K562 (cell line): ENCODE measurements around the gene PKLR. TPM values are rescaled to one million over a fixed set of nuclear protein-coding genes. Genes with fewer than 3 reads are reported as not detected.
A peak's percentile ranks its signal among the peaks of the same experiment; 100 is the strongest.

Experiments
- ARHGAP35 ChIP-seq: fragments of 450-650 bp; IDR thresholded peaks from 2 replicates; pipeline ENCODE4 v1.6.1; 2018; ENCODE audit not compliant: partially characterized antibody
- CBX2 ChIP-seq: fragments of 200-600 bp; sonication (generic); IDR thresholded peaks from one replicate; pipeline ENCODE4 v1.6.1; 2012; ENCODE audit warnings: mild to moderate bottlenecking, low read length, inconsistent platforms; ENCODE audit not compliant: insufficient read depth, poor library complexity, severe bottlenecking
- CEBPG ChIP-seq, 3 experiments: fragments of 200-800 bp in 1 of 3; sonication (Bioruptor generic) in 1 of 3; sonication (generic) in 1 of 3; formaldehyde crosslinking in 1 of 3; IDR thresholded peaks in 2 of 3; conservative IDR thresholded peaks in 1 of 3; 2 replicates each; pipeline versions ENCODE4 v1.6.1 to v1.8.0; 2016 to 2022; ENCODE audit warnings: missing compliant biosample characterization in 2 of 3, missing genetic modification characterization in 2 of 3, mild to moderate bottlenecking in 1 of 3, missing genetic modification reagents in 1 of 3
- DEAF1 ChIP-seq: fragments of 450-650 bp; formaldehyde crosslinking; IDR thresholded peaks from 2 replicates; pipeline ENCODE4 v1.4.0; 2020; ENCODE audit warnings: mild to moderate bottlenecking, moderate library complexity
- E4F1 ChIP-seq: fragments of 250-450 bp; sonication (Bioruptor Pico); IDR thresholded peaks from 2 replicates; pipeline ENCODE4 v1.5.0; 2021; ENCODE audit warnings: mild to moderate bottlenecking, borderline replicate concordance
- FOXM1 ChIP-seq, 2 experiments: fragments of 450-650 bp in 1 of 2; sonication (generic) in 1 of 2; formaldehyde crosslinking in 1 of 2; IDR thresholded peaks; 2 replicates each; pipeline versions ENCODE4 v1.6.1 to v1.9.0; 2017 to 2022; ENCODE audit warnings: low read depth in 2 of 2, mild to moderate bottlenecking in 2 of 2, missing genetic modification reagents in 1 of 2, moderate library complexity in 1 of 2
- FUS ChIP-seq: fragments of 200-400 bp; formaldehyde crosslinking; optimal IDR thresholded peaks from 2 replicates; pipeline ENCODE3; 2017; ENCODE audit warnings: low read depth, low read length
- JUN ChIP-seq, 2 experiments: sonication (generic) in 1 of 2; formaldehyde crosslinking in 1 of 2; IDR thresholded peaks; 2 replicates each; pipeline versions ENCODE4 v1.6.1 to v1.8.0; 2012 to 2022; ENCODE audit warnings: borderline replicate concordance in 2 of 2, mild to moderate bottlenecking in 2 of 2, improper control_type of control experiment in 1 of 2, low read depth in 1 of 2, low read length in 1 of 2, missing genetic modification reagents in 1 of 2
- POU5F1 ChIP-seq: fragments of 150-350 bp; IDR thresholded peaks from 2 replicates; pipeline ENCODE4 v1.6.1; 2014; ENCODE audit warnings: borderline replicate concordance, low read length, low read depth, mild to moderate bottlenecking; ENCODE audit not compliant: partially characterized antibody
- SMAD3 ChIP-seq: fragments of 450-650 bp; formaldehyde crosslinking; conservative IDR thresholded peaks from 2 replicates; pipeline ENCODE4 v1.4.0; 2020; ENCODE audit warnings: mild to moderate bottlenecking
- TCF15 ChIP-seq: fragments of 250-450 bp; sonication (Bioruptor Pico); IDR thresholded peaks from 2 replicates; pipeline ENCODE4 v1.8.0; 2022; ENCODE audit warnings: moderate library complexity, mild to moderate bottlenecking, inconsistent platforms
- THAP12 ChIP-seq: fragments of 250-450 bp; sonication (Bioruptor Pico); IDR thresholded peaks from 2 replicates; pipeline ENCODE4 v1.9.0; 2021; ENCODE audit warnings: mild to moderate bottlenecking, inconsistent platforms
- ZNF140 ChIP-seq: fragments of 250-450 bp; sonication (Bioruptor Pico); IDR thresholded peaks from 2 replicates; pipeline ENCODE4 v1.8.0; 2021; ENCODE audit warnings: moderate library complexity, mild to moderate bottlenecking, inconsistent platforms
- ZNF764 ChIP-seq: fragments of 250-450 bp; sonication (Bioruptor Pico); IDR thresholded peaks from 2 replicates; pipeline ENCODE4 v1.4.0; 2020; ENCODE audit warnings: low read depth, mild to moderate bottlenecking, moderate library complexity
- ZNF77 ChIP-seq: fragments of 250-450 bp; sonication (Bioruptor Pico); IDR thresholded peaks from 2 replicates; pipeline ENCODE4 v1.5.0; 2020
- ZNF830 ChIP-seq: fragments of 250-450 bp; sonication (Bioruptor Pico); IDR thresholded peaks from 2 replicates; pipeline ENCODE4 v1.5.0; 2021; ENCODE audit warnings: mild to moderate bottlenecking
- ZSCAN29 ChIP-seq: fragments of 450-650 bp; IDR thresholded peaks from 2 replicates; pipeline ENCODE4 v1.6.1; 2017
- polyA plus RNA-seq, 8 experiments: library from polyadenylated mRNA; depleted of rRNA in 4 of 8; stranded (reverse) in 5 of 8; unstranded in 3 of 8; fragments of >200 nt; fragmentation: Nextera tagmentation in 2 of 8; fragmentation: Illumina TruSeq in 1 of 8; extraction: Ambion mirVana in 2 of 8; extraction: Trizol in 1 of 8; gene quantifications; 2 replicates each; pipeline versions ENCODE4 v1.2.1 to v1.2.3, GENCODE V29; 2011 to 2014; ENCODE audit warnings: inconsistent platforms in 1 of 8, missing spikeins in 1 of 8
- total RNA-seq, 7 experiments: library from RNA; depleted of rRNA in 6 of 7; stranded (reverse); fragments of >200 nt in 6 of 7; fragmentation: Illumina TruSeq in 2 of 7; extraction: Trizol in 2 of 7; gene quantifications; 2 replicates each; pipeline versions ENCODE4 v1.2.1 to v1.2.3, GENCODE V29; 2011 to 2021; ENCODE audit warnings: low replicate concordance in 1 of 7

Gene PKLR
- total and polyA plus RNA-seq, 9 of the 15 experiments (the other 6 are each of a cell fraction or from before 2014, with no cell fraction given): 10.7 to 78.4 (median 38.2) TPM

- TF ChIP-seq ZNF830 (CRISPR knock-in tag) (no peak), CBX2 (no peak), POU5F1 (peak; percentile 20), SMAD3 (CRISPR knock-in tag) (peak; percentile 85; the same call in 1 of the 2 replicates), E4F1 (CRISPR knock-in tag) (no peak), ZNF140 (CRISPR knock-in tag) (no peak), CEBPG (CRISPR knock-in tag; IDR thresholded peaks at IDR 0.05) (no peak), CEBPG (tag; conservative IDR thresholded peaks at IDR 0.05 in 1 of 2, IDR thresholded peaks at IDR 0.05 in 1 of 2) (no peak), ARHGAP35 (peak; percentile 72), JUN (IDR thresholded peaks at IDR 0.05; ENCODE audit: borderline replicate concordance, low read depth, low read length) (peak; percentile 66; the same call in 1 of the 2 replicates), JUN (CRISPR knock-in tag; IDR thresholded peaks at IDR 0.05; ENCODE audit: borderline replicate concordance) (no peak), ZSCAN29 (peak; percentile 48; the same call in 1 of the 2 replicates), THAP12 (peak; percentile 92; the same call in 1 of the 2 replicates), FUS (no peak), ZNF764 (CRISPR knock-in tag) (peak; percentile 55; the same call in 1 of the 2 replicates), ZNF77 (CRISPR knock-in tag) (no peak), DEAF1 (peak; percentile 39; the same call in 1 of the 2 replicates), TCF15 (CRISPR knock-in tag) (no peak), FOXM1 (IDR thresholded peaks at IDR 0.05; ENCODE audit: low read depth) (peak; percentile 96), FOXM1 (CRISPR knock-in tag; IDR thresholded peaks at IDR 0.05; ENCODE audit: low read depth) (peak; percentile 92)
Measured at GRCh38 chr1:155244368-155245162, 56.7 kb downstream of the PKLR start (continued).
